ENCODE data around the gene KLHDC7B. TPM values are rescaled to one million over a fixed set of nuclear protein-coding genes. Genes with fewer than 3 reads are reported as not detected.

Gene KLHDC7B
- total RNA-seq, 2 donors from 2014 or later = 0.07 to 0.16 TPM

GRCh38 chr22:50578776-50579310, 33.1 kb downstream of the KLHDC7B start:
- Histone ChIP-seq H3K4me1 (peaks cover 8% of the 10 kb centered on the region), H3K9me3 (no peaks in the 10 kb centered on the region), H3K9ac (ENCODE audit: low read depth in 2 of 2, low read length in 2 of 2) (peak overlapping the region in 1 of 2 donors; percentile 8), H3K27ac (no peak overlapping the region), H3K27me3 (no peaks in the 10 kb centered on the region), H3K36me3 (no peaks in the 10 kb centered on the region), H3K4me3 (no peak overlapping the region)
- TF ChIP-seq, protein P1, sequence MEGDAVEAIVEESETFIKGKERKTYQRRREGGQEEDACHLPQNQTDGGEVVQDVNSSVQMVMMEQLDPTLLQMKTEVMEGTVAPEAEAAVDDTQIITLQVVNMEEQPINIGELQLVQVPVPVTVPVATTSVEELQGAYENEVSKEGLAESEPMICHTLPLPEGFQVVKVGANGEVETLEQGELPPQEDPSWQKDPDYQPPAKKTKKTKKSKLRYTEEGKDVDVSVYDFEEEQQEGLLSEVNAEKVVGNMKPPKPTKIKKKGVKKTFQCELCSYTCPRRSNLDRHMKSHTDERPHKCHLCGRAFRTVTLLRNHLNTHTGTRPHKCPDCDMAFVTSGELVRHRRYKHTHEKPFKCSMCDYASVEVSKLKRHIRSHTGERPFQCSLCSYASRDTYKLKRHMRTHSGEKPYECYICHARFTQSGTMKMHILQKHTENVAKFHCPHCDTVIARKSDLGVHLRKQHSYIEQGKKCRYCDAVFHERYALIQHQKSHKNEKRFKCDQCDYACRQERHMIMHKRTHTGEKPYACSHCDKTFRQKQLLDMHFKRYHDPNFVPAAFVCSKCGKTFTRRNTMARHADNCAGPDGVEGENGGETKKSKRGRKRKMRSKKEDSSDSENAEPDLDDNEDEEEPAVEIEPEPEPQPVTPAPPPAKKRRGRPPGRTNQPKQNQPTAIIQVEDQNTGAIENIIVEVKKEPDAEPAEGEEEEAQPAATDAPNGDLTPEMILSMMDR (IDR thresholded peaks at IDR 0.05) = no peak
- no peak for DNase-seq
- intact Hi-C loops (cut with DNase I) = no loop called here

- Histone ChIP-seq H3K4me3 (no peak overlapping the region), H3K27ac (no peak overlapping the region), H3K9me3 (no peaks in the 10 kb centered on the region), H3K4me1 (peaks cover 9% of the 10 kb centered on the region), H3K36me3 (no peaks in the 10 kb centered on the region), H3K27me3 (no peaks in the 10 kb centered on the region), H3K9ac (ENCODE audit: low read depth in 2 of 2, low read length in 2 of 2) (peak overlapping the region in 1 of 2 donors; percentile 12)
- no peak for DNase-seq
- TF ChIP-seq, protein P1 (IDR thresholded peaks at IDR 0.05) = no peak
- intact Hi-C loops (cut with DNase I) = no loop called here
Observed at GRCh38 chr22:50579752-50580151, 34.1 kb downstream of the KLHDC7B start.

GRCh38 chr22:50581031-50581949, 35.6 kb downstream of the KLHDC7B start:
- DNase-seq = no peak
- H3K27ac ChIP-seq = peak overlapping the region; percentile 99
- TF ChIP-seq, protein P1 (IDR thresholded peaks at IDR 0.05) = no peak
- H3K9ac ChIP-seq (ENCODE audit: low read depth in 2 of 2, low read length in 2 of 2) = peak overlapping the region; percentile 90 to 99
- H3K36me3 ChIP-seq = no peaks in the 10 kb centered on the region
- H3K4me1 ChIP-seq = peaks cover 9% of the 10 kb centered on the region
- H3K9me3 ChIP-seq = no peaks in the 10 kb centered on the region
- peak overlapping the region; percentile 85 for H3K4me3 ChIP-seq
- H3K27me3 ChIP-seq = no peaks in the 10 kb centered on the region
- intact Hi-C loops (cut with DNase I) = no loop called here

GRCh38 chr22:50581950-50582492, 36.3 kb downstream of the KLHDC7B start:
- Histone ChIP-seq H3K4me3 (peak overlapping the region; percentile 85), H3K9ac (ENCODE audit: low read depth in 2 of 2, low read length in 2 of 2) (peak overlapping the region; percentile 90 to 99), H3K4me1 (peaks cover 9% of the 10 kb centered on the region), H3K27me3 (no peaks in the 10 kb centered on the region), H3K9me3 (no peaks in the 10 kb centered on the region), H3K36me3 (no peaks in the 10 kb centered on the region), H3K27ac (peak overlapping the region; percentile 99)
- TF ChIP-seq, protein P1 (IDR thresholded peaks at IDR 0.05) = no peak
- intact Hi-C loops (cut with DNase I) = no loop called here
- DNase-seq = no peak

DNA sequence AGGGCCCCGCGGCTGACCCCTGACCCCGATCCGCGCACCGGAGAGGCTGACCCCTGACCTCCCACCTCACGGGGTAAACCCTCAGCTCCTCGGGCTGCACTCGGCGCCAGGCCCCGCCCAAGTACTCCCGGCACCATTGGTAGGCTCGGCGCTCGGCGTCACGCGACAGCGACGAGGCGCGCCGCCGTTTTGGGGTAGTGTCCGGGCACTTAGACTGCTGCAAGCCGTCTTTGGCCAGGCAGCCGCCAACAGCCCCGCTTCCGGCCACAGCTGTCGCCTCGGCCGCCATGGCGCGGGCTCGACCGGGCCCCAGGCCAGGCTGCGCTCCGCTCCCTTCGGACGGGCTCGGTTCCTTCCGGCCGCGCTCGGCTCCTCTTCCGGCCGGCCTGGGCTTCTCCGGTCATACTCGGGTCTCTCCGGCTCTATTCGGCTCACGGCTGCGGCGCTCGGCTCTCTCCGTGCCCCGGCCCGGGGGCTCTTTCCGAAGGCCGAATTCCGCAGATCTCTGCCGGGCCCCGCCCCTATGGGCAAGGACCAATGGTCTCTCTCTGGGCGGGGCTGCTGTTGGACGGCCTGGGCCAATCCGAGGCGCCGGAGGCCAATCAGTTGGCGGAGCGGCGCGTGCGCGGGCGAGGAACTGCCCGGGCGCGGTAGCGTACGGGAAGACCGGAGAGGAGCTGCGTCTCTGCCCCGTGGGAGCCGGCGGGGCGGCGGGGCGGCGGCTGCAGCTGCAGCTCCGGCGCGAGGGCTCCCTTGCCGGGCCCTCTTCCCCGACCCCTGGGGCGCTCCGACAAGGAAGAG, 37.0 kb downstream of the KLHDC7B start, which contains the start of gene CHKB:
Gene CHKB, minus strand, starts transcription at position 357 of the 801 bp plus-strand sequence. Its CDS starts 68 bp downstream, at position 289.
- H3K36me3 ChIP-seq = no peaks in the 10 kb centered on the region
- intact Hi-C loops (cut with DNase I) = no loop called here
- peak within 1 kb of the TSS; percentile 90 to 99 for H3K9ac ChIP-seq (ENCODE audit: low read depth in 2 of 2, low read length in 2 of 2)
- DNase-seq = peak; percentile 98
- peak within 1 kb of the TSS; percentile 85 for H3K4me3 ChIP-seq
- H3K27ac ChIP-seq = peak within 1 kb of the TSS; percentile 99
- no peaks in the 10 kb centered on the region for H3K27me3 ChIP-seq
- TF ChIP-seq, protein P1 (IDR thresholded peaks at IDR 0.05) = no peak
- no peaks in the 10 kb centered on the region for H3K9me3 ChIP-seq
- peaks cover 9% of the 10 kb centered on the region for H3K4me1 ChIP-seq
